ENCODE results near the gene STAP2. TPM values are rescaled to one million over a fixed set of nuclear protein-coding genes. Genes with fewer than 3 reads are reported as not detected.

Gene STAP2
- polyA plus RNA-seq (2012; ENCODE audit: insufficient read depth, insufficient read length), result 0.88 TPM

GRCh38 chr19:4338441-4339355 is at the start of gene STAP2:
STAP2 (minus strand) TSS chr19:4338827; CDS start chr19:4338753, 74 bp downstream.
- no peak within 1 kb of the TSS for H3K4me3 ChIP-seq (ENCODE audit: low read length)
- no peak for DNase-seq (ENCODE audit: low read depth, low spot score)

- no peak for DNase-seq (ENCODE audit: low read depth, low spot score)
- no peak overlapping the region for H3K4me3 ChIP-seq (ENCODE audit: low read length)
These were observed 47.6 kb upstream of the STAP2 start for GRCh38 chr19:4386041-4386782.

- no peak for DNase-seq (ENCODE audit: low read depth, low spot score)
- H3K4me3 ChIP-seq (ENCODE audit: low read length), result no peak overlapping the region
These were observed 46.8 kb upstream of the STAP2 start for GRCh38 chr19:4385291-4386040.

GRCh38 chr19:4380254-4380727 is 41.7 kb upstream of the STAP2 start:
- H3K4me3 ChIP-seq (ENCODE audit: low read length), result no peak overlapping the region

GRCh38 chr19:4379383-4380253 is 41.0 kb upstream of the STAP2 start:
- no peak for DNase-seq (ENCODE audit: low read depth, low spot score)
- no peak overlapping the region for H3K4me3 ChIP-seq (ENCODE audit: low read length)

More at GRCh38 chr19:4380254-4380727, 41.7 kb upstream of the STAP2 start:
- DNase-seq (ENCODE audit: low read depth, low spot score), result no peak

- no peak for DNase-seq (ENCODE audit: low read depth, low spot score)
- H3K4me3 ChIP-seq (ENCODE audit: low read length), result no peak overlapping the region
These were observed 40.3 kb upstream of the STAP2 start for GRCh38 chr19:4378886-4379285.

GRCh38 chr19:4376991-4377781 is 38.6 kb upstream of the STAP2 start:
- no peak overlapping the region for H3K4me3 ChIP-seq (ENCODE audit: low read length)
- no peak for DNase-seq (ENCODE audit: low read depth, low spot score)

- H3K4me3 ChIP-seq (ENCODE audit: low read length), result no peak overlapping the region
- DNase-seq (ENCODE audit: low read depth, low spot score), result no peak
These were observed 38.0 kb upstream of the STAP2 start for GRCh38 chr19:4376671-4376990.

GRCh38 chr19:4376028-4376670 is 37.5 kb upstream of the STAP2 start:
- no peak overlapping the region for H3K4me3 ChIP-seq (ENCODE audit: low read length)
- no peak for DNase-seq (ENCODE audit: low read depth, low spot score)

GRCh38 chr19:4375164-4376027 is 36.8 kb upstream of the STAP2 start:
- no peak overlapping the region for H3K4me3 ChIP-seq (ENCODE audit: low read length)
- DNase-seq (ENCODE audit: low read depth, low spot score), result no peak

GRCh38 chr19:4374498-4375163 is 36.0 kb upstream of the STAP2 start:
- no peak for DNase-seq (ENCODE audit: low read depth, low spot score)
- H3K4me3 ChIP-seq (ENCODE audit: low read length), result no peak overlapping the region

GRCh38 chr19:4373601-4374497 is 35.2 kb upstream of the STAP2 start:
- no peak for DNase-seq (ENCODE audit: low read depth, low spot score)
- H3K4me3 ChIP-seq (ENCODE audit: low read length), result no peak overlapping the region

GRCh38 chr19:4373013-4373367 is 34.4 kb upstream of the STAP2 start:
- no peak overlapping the region for H3K4me3 ChIP-seq (ENCODE audit: low read length)
- DNase-seq (ENCODE audit: low read depth, low spot score), result no peak

- DNase-seq (ENCODE audit: low read depth, low spot score), result no peak
These were observed 33.8 kb upstream of the STAP2 start for GRCh38 chr19:4372165-4373012.

More at GRCh38 chr19:4372165-4373012, 33.8 kb upstream of the STAP2 start:
- H3K4me3 ChIP-seq (ENCODE audit: low read length), result no peak overlapping the region
